K562 (cell line): ENCODE data around the gene TAF9B. TPM values are rescaled to one million over a fixed set of nuclear protein-coding genes. Genes with fewer than 3 reads are reported as not detected.

ENCODE experiments used
- polyA plus RNA-seq, 8 experiments: library from polyadenylated mRNA; depleted of rRNA in 4 of 8; stranded (reverse) in 5 of 8; unstranded in 3 of 8; fragments of >200 nt; fragmentation: Nextera tagmentation in 2 of 8; fragmentation: Illumina TruSeq in 1 of 8; extraction: Ambion mirVana in 2 of 8; extraction: Trizol in 1 of 8; gene quantifications; 2 replicates each; pipeline versions ENCODE4 v1.2.1 to v1.2.3, GENCODE V29; 2011 to 2014; ENCODE audit warnings: inconsistent platforms in 1 of 8, missing spikeins in 1 of 8
- total RNA-seq, 7 experiments: library from RNA; depleted of rRNA in 6 of 7; stranded (reverse); fragments of >200 nt in 6 of 7; fragmentation: Illumina TruSeq in 2 of 7; extraction: Trizol in 2 of 7; gene quantifications; 2 replicates each; pipeline versions ENCODE4 v1.2.1 to v1.2.3, GENCODE V29; 2011 to 2021; ENCODE audit warnings: low replicate concordance in 1 of 7

The TAF9B gene
- total and polyA plus RNA-seq, 9 of the 15 experiments (the other 6 are each of a cell fraction or from before 2014, with no cell fraction given): 10.9 to 42.1 (median 20.8) TPM

Other genes with a start within 250 kb of the TAF9B start
- 26.8 and 46.2 TPM in 2 replicates for gene MAGT1, start 244.2 kb downstream of the TAF9B start, total RNA-seq (2014; rRNA removed)
- gene MAGT1, start 244.2 kb downstream of the TAF9B start, total RNA-seq (2014; rRNA removed; fragmentation: Illumina TruSeq; extraction: Trizol): 35.4 and 37.8 TPM in 2 replicates
- gene MAGT1, start 244.2 kb downstream of the TAF9B start, total RNA-seq (2015; rRNA removed; fragmentation: Illumina TruSeq; extraction: Trizol): 28.7 and 29.4 TPM in 2 replicates
- gene MAGT1, start 244.2 kb downstream of the TAF9B start, total RNA-seq (2021): 21.8 and 21.9 TPM in 2 replicates
- 26.1 and 34.9 TPM in 2 replicates for gene MAGT1, start 244.2 kb downstream of the TAF9B start, polyA plus RNA-seq (2011; rRNA removed)
- 25.0 and 28.8 TPM in 2 replicates for gene MAGT1, start 244.2 kb downstream of the TAF9B start, polyA plus RNA-seq (2014; fragmentation: Illumina TruSeq; extraction: Trizol)
- 10 to 100 TPM; 19.0 to 23.1 TPM for gene MAGT1, start 244.2 kb downstream of the TAF9B start, polyA plus RNA-seq (2014; fragmentation: Nextera tagmentation; extraction: Ambion mirVana)
- 15.5 and 16.5 TPM in 2 replicates for gene MAGT1, start 244.2 kb downstream of the TAF9B start, polyA plus RNA-seq (2014; rRNA removed)
- 577 and 694 TPM in 2 replicates for gene COX7B, start 240.2 kb downstream of the TAF9B start, total RNA-seq (2014; rRNA removed)
- gene COX7B, start 240.2 kb downstream of the TAF9B start, total RNA-seq (2014; rRNA removed; fragmentation: Illumina TruSeq; extraction: Trizol): 1,307 and 1,325 TPM in 2 replicates
- 976 and 1,056 TPM in 2 replicates for gene COX7B, start 240.2 kb downstream of the TAF9B start, total RNA-seq (2015; rRNA removed; fragmentation: Illumina TruSeq; extraction: Trizol)
- gene COX7B, start 240.2 kb downstream of the TAF9B start, total RNA-seq (2021): 549 and 655 TPM in 2 replicates
- gene COX7B, start 240.2 kb downstream of the TAF9B start, polyA plus RNA-seq (2011; rRNA removed): 2,285 and 2,612 TPM in 2 replicates
- 1,072 and 1,120 TPM in 2 replicates for gene COX7B, start 240.2 kb downstream of the TAF9B start, polyA plus RNA-seq (2014; fragmentation: Illumina TruSeq; extraction: Trizol)
- 1,000 to 10,000 TPM; 2,613 to 2,891 TPM for gene COX7B, start 240.2 kb downstream of the TAF9B start, polyA plus RNA-seq (2014; fragmentation: Nextera tagmentation; extraction: Ambion mirVana)
- 1,602 and 1,756 TPM in 2 replicates for gene COX7B, start 240.2 kb downstream of the TAF9B start, polyA plus RNA-seq (2014; rRNA removed)
- 9.5 and 10.0 TPM in 2 replicates for gene ATP7A, start 229.0 kb downstream of the TAF9B start, total RNA-seq (2014; rRNA removed)
- 19.8 and 21.6 TPM in 2 replicates for gene ATP7A, start 229.0 kb downstream of the TAF9B start, total RNA-seq (2014; rRNA removed; fragmentation: Illumina TruSeq; extraction: Trizol)
- 12.3 TPM in 2 replicates for gene ATP7A, start 229.0 kb downstream of the TAF9B start, total RNA-seq (2015; rRNA removed; fragmentation: Illumina TruSeq; extraction: Trizol)
- gene ATP7A, start 229.0 kb downstream of the TAF9B start, total RNA-seq (2021): 13.4 and 14.8 TPM in 2 replicates
- gene ATP7A, start 229.0 kb downstream of the TAF9B start, polyA plus RNA-seq (2011; rRNA removed): 17.4 and 22.7 TPM in 2 replicates
- 9.5 and 11.6 TPM in 2 replicates for gene ATP7A, start 229.0 kb downstream of the TAF9B start, polyA plus RNA-seq (2014; fragmentation: Illumina TruSeq; extraction: Trizol)
- 1 to 10 TPM; 7.8 to 9.2 TPM for gene ATP7A, start 229.0 kb downstream of the TAF9B start, polyA plus RNA-seq (2014; fragmentation: Nextera tagmentation; extraction: Ambion mirVana)
- 7.3 and 8.2 TPM in 2 replicates for gene ATP7A, start 229.0 kb downstream of the TAF9B start, polyA plus RNA-seq (2014; rRNA removed)
- not detected in 2 replicates for gene PGAM4, start 170.0 kb downstream of the TAF9B start, total RNA-seq (2014; rRNA removed)
- gene PGAM4, start 170.0 kb downstream of the TAF9B start, total RNA-seq (2014; rRNA removed; fragmentation: Illumina TruSeq; extraction: Trizol): 0.32 and 0.55 TPM in 2 replicates
- gene PGAM4, start 170.0 kb downstream of the TAF9B start, total RNA-seq (2015; rRNA removed; fragmentation: Illumina TruSeq; extraction: Trizol): not detected in 2 replicates
- not detected in 2 replicates for gene PGAM4, start 170.0 kb downstream of the TAF9B start, total RNA-seq (2021)
- 0.72 and 0.75 TPM in 2 replicates for gene PGAM4, start 170.0 kb downstream of the TAF9B start, polyA plus RNA-seq (2011; rRNA removed)
- gene PGAM4, start 170.0 kb downstream of the TAF9B start, polyA plus RNA-seq (2014; fragmentation: Illumina TruSeq; extraction: Trizol): not detected in 2 replicates
- not detected for gene PGAM4, start 170.0 kb downstream of the TAF9B start, polyA plus RNA-seq (2014; fragmentation: Nextera tagmentation; extraction: Ambion mirVana)
- not detected in 2 replicates for gene PGAM4, start 170.0 kb downstream of the TAF9B start, polyA plus RNA-seq (2014; rRNA removed)
- 199 and 230 TPM in 2 replicates for gene PGK1, start 35.4 kb downstream of the TAF9B start, total RNA-seq (2014; rRNA removed)
- gene PGK1, start 35.4 kb downstream of the TAF9B start, total RNA-seq (2014; rRNA removed; fragmentation: Illumina TruSeq; extraction: Trizol): 378 and 428 TPM in 2 replicates
- 253 and 265 TPM in 2 replicates for gene PGK1, start 35.4 kb downstream of the TAF9B start, total RNA-seq (2015; rRNA removed; fragmentation: Illumina TruSeq; extraction: Trizol)
- gene PGK1, start 35.4 kb downstream of the TAF9B start, total RNA-seq (2021): 397 and 412 TPM in 2 replicates
- gene PGK1, start 35.4 kb downstream of the TAF9B start, polyA plus RNA-seq (2011; rRNA removed): 1,361 and 1,378 TPM in 2 replicates
- 332 and 352 TPM in 2 replicates for gene PGK1, start 35.4 kb downstream of the TAF9B start, polyA plus RNA-seq (2014; fragmentation: Illumina TruSeq; extraction: Trizol)
- 100 to 1,000 TPM; 541 to 543 TPM for gene PGK1, start 35.4 kb downstream of the TAF9B start, polyA plus RNA-seq (2014; fragmentation: Nextera tagmentation; extraction: Ambion mirVana)
- 294 and 317 TPM in 2 replicates for gene PGK1, start 35.4 kb downstream of the TAF9B start, polyA plus RNA-seq (2014; rRNA removed)
- not detected in 2 replicates for gene CYSLTR1, start 188.0 kb upstream of the TAF9B start, total RNA-seq (2014; rRNA removed)
- 0.04 TPM in 1 of 2 replicates, not detected in the other for gene CYSLTR1, start 188.0 kb upstream of the TAF9B start, total RNA-seq (2014; rRNA removed; fragmentation: Illumina TruSeq; extraction: Trizol)
- 0.07 TPM in 1 of 2 replicates, not detected in the other for gene CYSLTR1, start 188.0 kb upstream of the TAF9B start, total RNA-seq (2015; rRNA removed; fragmentation: Illumina TruSeq; extraction: Trizol)
- gene CYSLTR1, start 188.0 kb upstream of the TAF9B start, total RNA-seq (2021): not detected in 2 replicates
- gene CYSLTR1, start 188.0 kb upstream of the TAF9B start, polyA plus RNA-seq (2011; rRNA removed): 0.03 TPM in 1 of 2 replicates, not detected in the other
- not detected in 2 replicates for gene CYSLTR1, start 188.0 kb upstream of the TAF9B start, polyA plus RNA-seq (2014; fragmentation: Illumina TruSeq; extraction: Trizol)
- not detected for gene CYSLTR1, start 188.0 kb upstream of the TAF9B start, polyA plus RNA-seq (2014; fragmentation: Nextera tagmentation; extraction: Ambion mirVana)
- not detected in 2 replicates for gene CYSLTR1, start 188.0 kb upstream of the TAF9B start, polyA plus RNA-seq (2014; rRNA removed)